GM18858 (cell line): ENCODE measurements around the gene MGRN1.

ENCODE experiments used
- ATAC-seq: cut with Tn5 transposase; IDR thresholded peaks from one replicate; pipeline ENCODE4 v1.9.1; 2021; ENCODE audit not compliant: unreplicated experiment

The MGRN1 gene

GRCh38 chr16:4667203-4667963 is 42.8 kb downstream of the MGRN1 start:
- ATAC-seq = no peak

- ATAC-seq = no peak
Observed at GRCh38 chr16:4668313-4668960, 43.8 kb downstream of the MGRN1 start.

GRCh38 chr16:4673387-4674046 is 48.9 kb downstream of the MGRN1 start:
- no peak for ATAC-seq

GRCh38 chr16:4674926-4675530 is 50.4 kb downstream of the MGRN1 start:
- no peak for ATAC-seq

GRCh38 chr16:4675864-4676786 is 51.5 kb downstream of the MGRN1 start:
- ATAC-seq = no peak

GRCh38 chr16:4676831-4677230 is 52.2 kb downstream of the MGRN1 start:
- ATAC-seq = no peak

GRCh38 chr16:4677390-4677789 is 52.8 kb downstream of the MGRN1 start:
- no peak for ATAC-seq

GRCh38 chr16:4677994-4678393 is 53.4 kb downstream of the MGRN1 start:
- no peak for ATAC-seq

- no peak for ATAC-seq
Observed at GRCh38 chr16:4678596-4678995, 54.0 kb downstream of the MGRN1 start.

- no peak for ATAC-seq
Observed at GRCh38 chr16:4679156-4679849, 54.7 kb downstream of the MGRN1 start.

- ATAC-seq = no peak
Observed at GRCh38 chr16:4679850-4680636, 55.4 kb downstream of the MGRN1 start.

GRCh38 chr16:4680673-4681470 is 56.2 kb downstream of the MGRN1 start:
- ATAC-seq = no peak

- ATAC-seq = no peak
Observed at GRCh38 chr16:4681471-4682083, 57.0 kb downstream of the MGRN1 start.

- ATAC-seq = no peak
Observed at GRCh38 chr16:4682084-4682591, 57.5 kb downstream of the MGRN1 start.

- ATAC-seq = no peak
Observed at GRCh38 chr16:4682616-4683254, 58.1 kb downstream of the MGRN1 start.

GRCh38 chr16:4683255-4684057 is 58.8 kb downstream of the MGRN1 start:
- no peak for ATAC-seq
